Measurements from ENCODE around the gene ZSWIM3.

- TF ChIP-seq CTCF (IDR thresholded peaks at IDR 0.05; ENCODE audit: low read length) (no peak), EZH2 (optimal IDR thresholded peaks at IDR 0.05; ENCODE audit: low read depth, low read length) (no peak)
Observed at GRCh38 chr20:45848969-45849582, 8.3 kb upstream of the ZSWIM3 start.
